NT2/D1 (cell line): ENCODE data around the gene RAD51AP1.

Source experiments
- SUZ12 ChIP-seq: IDR thresholded peaks from 2 replicates; pipeline ENCODE4 v1.6.1; 2011; ENCODE audit not compliant: insufficient read length, insufficient read depth; ENCODE audit errors: extremely low read depth
- YY1 ChIP-seq: IDR thresholded peaks from 2 replicates; pipeline ENCODE4 v1.6.1; 2011; ENCODE audit not compliant: insufficient read length, insufficient read depth
- ZNF274 ChIP-seq: IDR thresholded peaks from 2 replicates; pipeline ENCODE4 v1.6.1; 2011; ENCODE audit warnings: mild to moderate bottlenecking, low read depth, low read length

DNA sequence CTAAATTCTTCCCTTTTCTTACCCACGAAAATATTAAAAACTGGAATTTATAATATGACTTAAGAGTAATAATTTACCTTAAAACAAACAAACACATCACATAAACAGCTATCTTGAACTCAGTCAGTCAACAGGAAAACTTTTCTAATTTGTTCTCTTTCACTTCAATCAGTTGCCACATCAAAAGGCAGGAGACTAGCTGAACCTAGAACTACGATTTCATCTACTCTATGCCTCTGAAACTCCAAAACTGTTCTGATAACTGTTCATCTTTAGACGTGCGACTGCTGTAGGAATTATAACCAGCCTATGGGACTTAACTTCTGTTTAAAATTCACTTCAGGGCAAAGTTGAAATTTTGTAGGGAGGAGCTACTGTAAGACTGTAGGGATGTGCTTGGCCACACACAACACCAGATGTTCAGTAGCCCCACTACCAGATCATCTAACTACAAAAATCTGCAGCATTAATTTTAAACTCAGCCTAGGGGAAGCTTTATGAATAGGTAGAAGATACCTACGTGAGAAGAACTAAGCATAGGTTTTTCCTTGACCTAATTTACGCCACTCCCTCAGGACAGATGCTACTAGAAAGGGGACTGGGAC lies 7.6 kb upstream of the RAD51AP1 start:
- TF ChIP-seq ZNF274 = no peak
- TF ChIP-seq YY1 = no peak
- TF ChIP-seq SUZ12 = no peak
